HG03103 (cell line): ENCODE data around the gene PIH1D1.
"Not testable (repeated sequence)": the region's sequence is repeated elsewhere in the genome, so short reads cannot be mapped to it uniquely, and the experiment has no call there.

Experiments used
- ATAC-seq: cut with Tn5 transposase; IDR thresholded peaks from one replicate; pipeline ENCODE4 v1.9.1; 2021; ENCODE audit warnings: low read depth; ENCODE audit not compliant: unreplicated experiment

PIH1D1 gene

GRCh38 chr19:49481020-49481683, 29.5 kb upstream of the PIH1D1 start:
- ATAC-seq = no peak

GRCh38 chr19:49479975-49480628, 28.5 kb upstream of the PIH1D1 start:
- ATAC-seq = no peak

DNA sequence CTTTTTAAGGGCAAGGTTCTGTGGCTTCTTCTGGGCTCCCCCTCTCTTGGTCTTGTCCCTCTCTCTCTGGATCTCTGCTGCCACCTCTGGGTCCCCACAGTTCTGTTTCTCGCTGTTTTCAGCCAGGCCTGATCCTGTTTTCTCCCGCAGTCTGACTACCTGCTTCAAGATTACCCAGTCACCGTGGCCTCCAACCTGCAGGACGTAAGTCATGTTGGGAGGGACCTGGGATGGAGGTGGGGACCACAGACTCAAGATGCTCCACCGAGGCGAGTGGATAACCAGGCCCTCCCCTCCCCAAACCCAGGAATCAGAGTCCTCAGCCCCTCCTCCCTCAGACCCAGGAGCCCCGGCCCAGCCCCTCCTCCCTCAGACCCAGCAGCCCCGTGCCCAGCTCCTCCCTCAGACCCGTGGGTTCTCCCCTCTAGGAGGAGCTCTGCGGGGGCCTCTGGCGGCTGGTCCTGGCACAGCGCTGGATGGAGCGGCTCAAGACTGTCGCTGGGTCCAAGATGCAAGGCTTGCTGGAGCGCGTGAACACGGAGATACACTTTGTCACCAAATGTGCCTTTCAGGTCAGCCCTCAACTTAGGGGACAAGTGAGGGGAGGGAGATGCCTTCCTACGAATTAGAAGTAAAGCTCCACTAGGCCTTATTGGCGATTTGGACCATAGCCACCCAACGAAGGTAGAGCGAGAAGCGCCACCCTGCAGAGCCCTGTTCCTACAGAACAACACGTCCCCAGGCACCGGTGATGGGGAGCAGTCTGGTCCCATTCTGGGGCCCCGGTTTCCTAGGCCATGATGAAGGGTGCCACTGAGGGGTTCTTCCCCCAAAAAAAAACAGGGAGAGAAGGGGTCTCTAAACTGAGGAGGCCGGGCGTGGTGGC, 24.6 kb upstream of the PIH1D1 start:
- ATAC-seq = no peak

GRCh38 chr19:49475191-49475917, 23.7 kb upstream of the PIH1D1 start:
- ATAC-seq = no peak

DNA sequence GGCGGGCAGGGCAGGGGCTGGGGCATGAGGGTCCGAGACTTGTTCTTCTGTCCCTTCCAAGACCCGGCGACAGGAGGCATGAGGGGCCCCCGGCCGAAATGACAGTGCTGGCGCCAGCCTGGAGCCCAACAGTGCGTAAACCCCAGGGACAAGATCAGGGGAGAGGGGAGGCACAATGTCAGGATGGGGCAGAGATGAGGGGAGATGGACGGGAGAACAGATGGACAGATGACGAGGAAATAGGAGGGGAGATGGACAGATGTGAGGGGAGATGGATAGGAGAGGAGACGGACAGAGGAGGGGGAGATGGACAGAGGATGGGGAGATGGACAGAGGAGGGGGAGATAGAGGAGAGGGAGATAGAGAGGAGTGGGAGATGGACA, 22.9 kb upstream of the PIH1D1 start:
- no peak for ATAC-seq

GRCh38 chr19:49473868-49474541, 22.4 kb upstream of the PIH1D1 start, which contains the start of gene FLT3LG:
Gene FLT3LG (plus strand): TSS chr19:49474215. CDS start chr19:49474640, 425 bp downstream.
- peak; percentile 49 for ATAC-seq

GRCh38 chr19:49473501-49473867, 21.9 kb upstream of the PIH1D1 start:
- ATAC-seq = not testable (repeated sequence)

GRCh38 chr19:49472936-49473335, 21.3 kb upstream of the PIH1D1 start:
- ATAC-seq = no peak

DNA sequence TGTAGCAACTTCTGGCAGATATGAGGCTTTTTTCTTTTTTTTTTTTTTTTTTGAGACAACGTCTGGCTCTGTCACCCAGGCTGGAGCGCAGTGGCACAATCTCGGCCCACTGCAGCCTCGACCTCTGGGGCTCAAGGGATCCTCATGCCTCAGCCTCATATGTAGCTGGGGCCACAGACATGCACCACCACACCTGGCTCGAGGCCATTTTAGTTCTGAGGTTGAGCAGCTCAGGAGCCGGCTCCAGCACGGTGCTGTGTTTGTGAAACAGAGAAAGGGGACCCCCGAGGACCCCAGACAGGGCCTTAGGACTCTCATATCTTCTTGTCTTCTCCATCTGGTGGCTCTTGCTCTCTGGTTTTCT, 19.0 kb upstream of the PIH1D1 start:
- no peak for ATAC-seq

GRCh38 chr19:49469828-49470614, 18.4 kb upstream of the PIH1D1 start:
- ATAC-seq = peak; percentile 39

DNA sequence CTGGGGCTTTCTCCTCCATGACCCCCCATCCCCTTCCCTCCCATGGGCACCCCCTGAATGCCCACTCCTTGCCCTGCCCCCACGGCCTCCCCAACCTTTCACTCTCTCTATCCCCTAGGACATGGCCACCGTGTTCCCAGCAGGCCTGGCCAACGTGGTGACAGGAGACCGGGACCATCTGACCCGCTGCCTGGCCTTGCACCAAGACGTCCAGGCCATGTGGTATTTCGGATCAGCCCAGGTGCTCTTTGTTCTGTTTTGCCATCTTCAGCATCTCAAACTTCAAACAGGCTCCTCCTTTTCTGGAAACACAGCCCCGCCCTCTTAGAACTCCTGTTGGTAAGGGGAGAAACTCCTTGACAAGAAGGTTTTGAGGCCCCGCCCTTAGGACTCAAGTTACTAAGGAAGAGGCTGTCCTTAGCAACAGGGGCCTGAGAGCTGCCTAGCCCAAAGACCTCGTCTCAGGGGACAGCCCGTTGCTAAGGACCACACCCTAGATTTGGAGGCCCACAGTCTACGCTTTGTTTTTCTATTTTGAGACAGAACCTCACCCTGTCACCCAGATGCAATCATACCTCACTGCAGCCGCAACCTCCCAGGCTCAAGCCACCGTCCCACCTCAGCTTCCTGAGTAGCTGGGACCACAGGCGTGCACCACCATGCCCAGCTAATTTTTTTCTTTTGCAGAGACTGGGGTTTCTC, 17.3 kb upstream of the PIH1D1 start:
- no peak for ATAC-seq

DNA sequence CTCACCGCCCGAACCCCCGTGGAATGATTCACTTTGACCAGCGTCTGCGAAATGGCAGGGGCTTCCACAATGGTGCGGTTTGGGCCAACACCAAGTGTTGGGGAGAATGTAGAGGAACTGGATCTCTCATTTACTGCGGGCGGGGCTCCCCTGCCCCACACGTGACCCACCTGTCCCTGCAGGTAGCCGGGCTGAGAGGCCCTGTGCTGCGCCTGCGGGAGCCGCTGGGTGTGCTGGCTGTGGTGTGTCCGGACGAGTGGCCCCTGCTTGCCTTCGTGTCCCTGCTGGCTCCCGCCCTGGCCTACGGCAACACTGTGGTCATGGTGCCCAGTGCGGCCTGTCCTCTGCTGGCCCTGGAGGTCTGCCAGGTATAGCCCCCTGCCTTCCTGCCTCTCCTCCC, 16.6 kb upstream of the PIH1D1 start:
- no peak for ATAC-seq

DNA sequence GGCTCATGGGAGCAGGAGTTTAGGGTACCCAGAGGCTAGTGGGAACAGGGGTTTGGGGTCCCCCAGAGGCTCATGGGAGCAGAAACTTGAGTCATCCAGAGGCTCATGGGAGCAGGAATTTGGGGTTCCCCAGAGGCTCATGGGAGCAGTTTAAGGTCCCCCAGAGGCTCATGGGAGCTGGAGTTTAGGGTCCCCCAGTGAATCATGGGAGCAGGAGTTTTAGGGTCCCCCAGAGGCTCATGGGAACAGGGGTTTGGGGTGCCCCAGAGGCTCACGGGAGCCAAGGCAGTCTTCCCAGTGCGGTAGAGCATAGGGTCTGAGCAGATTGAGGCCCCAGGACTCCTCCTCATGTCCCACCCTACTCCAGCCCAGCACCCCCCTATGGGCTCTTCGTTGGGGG, 13.8 kb upstream of the PIH1D1 start:
- ATAC-seq = no peak

- ATAC-seq = no peak
Measured at GRCh38 chr19:49463960-49464740, 12.5 kb upstream of the PIH1D1 start.

- no peak for ATAC-seq
Measured at GRCh38 chr19:49462492-49462891, 10.9 kb upstream of the PIH1D1 start.

- no peak for ATAC-seq
Measured at GRCh38 chr19:49461656-49462055, 10.0 kb upstream of the PIH1D1 start.

- ATAC-seq = not testable (repeated sequence)
Measured at GRCh38 chr19:49461130-49461529, 9.5 kb upstream of the PIH1D1 start.

- no peak for ATAC-seq
Measured at GRCh38 chr19:49459388-49459787, 7.8 kb upstream of the PIH1D1 start.
